ENCODE measurements around the gene CBX4. TPM values are rescaled to one million over a fixed set of nuclear protein-coding genes. Genes with fewer than 3 reads are reported as not detected.

The CBX4 gene
- total RNA-seq, 1 donor from 2014 or later, result 16.9 TPM

DNA sequence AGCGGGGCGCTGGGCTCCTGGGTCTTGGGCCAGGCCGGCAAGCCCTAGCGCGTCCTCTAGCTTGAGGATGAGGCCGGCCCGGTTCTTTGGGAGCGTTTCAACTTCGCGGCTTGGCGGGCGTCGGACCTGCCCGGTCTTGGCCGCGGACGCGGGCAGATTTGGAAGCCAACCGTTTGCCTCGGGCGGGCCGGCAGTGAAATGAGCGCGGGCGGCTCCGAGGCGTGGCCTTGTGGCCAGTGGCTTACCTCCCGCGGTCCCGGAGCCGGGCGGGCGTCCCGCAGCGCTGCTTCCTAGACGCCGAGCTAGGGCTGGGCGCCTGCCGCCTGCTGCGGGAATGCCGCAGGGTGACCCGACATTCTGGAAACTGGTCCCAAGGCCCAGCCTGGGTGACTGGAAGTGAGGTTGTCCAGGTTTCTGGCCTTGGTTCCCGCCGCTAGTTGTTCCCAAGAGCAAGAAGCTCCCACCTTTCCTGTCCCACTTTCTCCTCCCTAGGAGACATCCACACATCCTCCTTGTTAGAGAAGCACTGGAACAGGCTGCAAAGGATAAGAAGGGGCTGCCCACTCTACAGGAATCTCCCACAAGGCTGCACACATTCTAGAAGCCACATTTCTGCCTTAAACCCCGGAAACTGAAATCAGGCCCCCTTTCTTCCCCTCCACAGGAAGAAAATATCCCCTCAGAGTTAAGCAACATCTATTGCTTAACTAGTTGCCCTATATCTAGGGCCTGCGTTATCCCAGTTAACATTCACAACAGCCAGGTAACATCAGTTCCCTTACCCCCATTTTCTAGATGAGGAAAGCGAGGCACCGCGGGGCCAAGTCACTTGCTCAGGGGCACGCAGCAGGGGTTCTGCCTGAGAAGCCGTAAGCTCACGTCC lies 37.8 kb downstream of the CBX4 start:
- Mint-ChIP-seq H3K36me3 (ENCODE audit: low read depth, unreplicated experiment) (no peaks in the 10 kb centered on the region), H3K9me3 (ENCODE audit: unreplicated experiment) (peaks cover 27% of the 10 kb centered on the region), H3K4me1 (ENCODE audit: low read depth, unreplicated experiment) (no peaks in the 10 kb centered on the region), H3K27me3 (ENCODE audit: low read depth, unreplicated experiment) (peaks cover 57% of the 10 kb centered on the region), H3K4me3 (ENCODE audit: unreplicated experiment) (no peak overlapping the region), H3K27ac (ENCODE audit: unreplicated experiment) (peak overlapping the region; percentile 80)
- H3K36me3 ChIP-seq (ENCODE audit: insufficient read depth, low read length), result no peaks in the 10 kb centered on the region
- no peak overlapping the region for H3K27ac ChIP-seq (ENCODE audit: low read depth, low read length)
- no peak overlapping the region for H3K9ac ChIP-seq (ENCODE audit: low read length)
- no peak overlapping the region for H3K4me3 ChIP-seq (ENCODE audit: insufficient read depth, low read depth, low read length)
- peaks cover 31% of the 10 kb centered on the region for H3K4me1 ChIP-seq (ENCODE audit: insufficient read depth, low read length)
- H3K79me2 ChIP-seq (ENCODE audit: insufficient read depth, low read length), result peaks cover under 1% of the 10 kb centered on the region
- H3K9me3 ChIP-seq (ENCODE audit: insufficient read depth, low read depth, low read length), result peaks cover 14% of the 10 kb centered on the region
- peak overlapping the region; percentile 70 for H3K4me2 ChIP-seq (ENCODE audit: low read length)
- H2AFZ ChIP-seq (ENCODE audit: low read depth, low read length), result peak overlapping the region; percentile 18
- H4K20me1 ChIP-seq (ENCODE audit: insufficient read depth, low read length), result peaks cover 13% of the 10 kb centered on the region
- FAIRE-seq, result no peak
- TF ChIP-seq, protein P1, sequence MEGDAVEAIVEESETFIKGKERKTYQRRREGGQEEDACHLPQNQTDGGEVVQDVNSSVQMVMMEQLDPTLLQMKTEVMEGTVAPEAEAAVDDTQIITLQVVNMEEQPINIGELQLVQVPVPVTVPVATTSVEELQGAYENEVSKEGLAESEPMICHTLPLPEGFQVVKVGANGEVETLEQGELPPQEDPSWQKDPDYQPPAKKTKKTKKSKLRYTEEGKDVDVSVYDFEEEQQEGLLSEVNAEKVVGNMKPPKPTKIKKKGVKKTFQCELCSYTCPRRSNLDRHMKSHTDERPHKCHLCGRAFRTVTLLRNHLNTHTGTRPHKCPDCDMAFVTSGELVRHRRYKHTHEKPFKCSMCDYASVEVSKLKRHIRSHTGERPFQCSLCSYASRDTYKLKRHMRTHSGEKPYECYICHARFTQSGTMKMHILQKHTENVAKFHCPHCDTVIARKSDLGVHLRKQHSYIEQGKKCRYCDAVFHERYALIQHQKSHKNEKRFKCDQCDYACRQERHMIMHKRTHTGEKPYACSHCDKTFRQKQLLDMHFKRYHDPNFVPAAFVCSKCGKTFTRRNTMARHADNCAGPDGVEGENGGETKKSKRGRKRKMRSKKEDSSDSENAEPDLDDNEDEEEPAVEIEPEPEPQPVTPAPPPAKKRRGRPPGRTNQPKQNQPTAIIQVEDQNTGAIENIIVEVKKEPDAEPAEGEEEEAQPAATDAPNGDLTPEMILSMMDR (IDR thresholded peaks at IDR 0.05; ENCODE audit: insufficient read depth, low read depth, low read length), result no peak
- peak; percentile 70 for TF ChIP-seq EZH2 (IDR thresholded peaks at IDR 0.05; ENCODE audit: insufficient read depth, low read length)
- DNase-seq (ENCODE audit: low read depth), result no peak
- peaks cover 84% of the 10 kb centered on the region for H3K27me3 ChIP-seq (ENCODE audit: insufficient read depth, low read length)

DNA sequence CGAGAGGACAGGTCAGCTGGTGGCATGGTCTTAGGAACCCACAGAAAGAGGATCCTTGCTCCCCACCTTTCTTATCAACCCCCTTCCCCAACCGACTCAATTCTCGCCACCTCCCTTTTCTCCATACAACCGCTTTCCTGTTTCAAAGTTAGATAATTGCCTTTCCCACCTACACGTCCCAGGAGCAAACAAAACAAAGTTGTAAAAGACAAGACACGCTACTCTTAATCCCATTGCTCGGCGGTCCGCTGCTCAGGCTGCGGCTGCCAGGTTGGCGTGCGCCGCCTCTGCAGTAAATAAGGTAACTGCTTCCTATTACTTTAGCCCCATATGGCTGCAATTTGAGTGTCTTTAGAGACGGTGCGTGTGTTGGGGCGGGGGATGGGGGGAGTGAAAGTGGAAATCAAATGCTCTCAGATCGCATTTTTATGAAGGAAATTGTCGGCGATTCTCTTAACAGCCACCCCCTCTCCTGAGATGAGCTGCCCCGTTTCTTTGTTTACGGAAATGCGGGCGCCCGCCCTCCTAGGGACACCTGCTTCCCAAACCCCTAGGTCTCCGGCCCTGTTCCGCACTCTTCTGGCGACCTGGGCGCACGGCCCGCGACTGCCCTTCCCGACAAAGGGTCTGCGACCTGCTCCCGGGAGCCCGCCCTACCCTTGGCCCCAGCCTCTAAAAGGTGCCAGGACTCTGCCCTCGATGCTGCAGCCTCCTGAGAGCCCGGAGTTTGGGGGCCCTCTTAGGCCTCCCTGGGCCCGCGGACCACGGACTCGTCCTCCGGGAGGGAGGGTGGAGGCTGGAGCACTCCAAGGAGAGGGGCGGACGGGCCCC lies 38.7 kb downstream of the CBX4 start:
- no peaks in the 10 kb centered on the region for H3K4me1 Mint-ChIP-seq (ENCODE audit: low read depth, unreplicated experiment)
- H3K79me2 ChIP-seq (ENCODE audit: insufficient read depth, low read length), result peaks cover 6% of the 10 kb centered on the region
- H4K20me1 ChIP-seq (ENCODE audit: insufficient read depth, low read length), result peaks cover 21% of the 10 kb centered on the region
- TF ChIP-seq, protein P1 (IDR thresholded peaks at IDR 0.05; ENCODE audit: insufficient read depth, low read depth, low read length), result no peak
- TF ChIP-seq EZH2 (IDR thresholded peaks at IDR 0.05; ENCODE audit: insufficient read depth, low read length), result peak; percentile 89
- H3K9ac ChIP-seq (ENCODE audit: low read length), result no peak overlapping the region
- no peak overlapping the region for H3K27ac ChIP-seq (ENCODE audit: low read depth, low read length)
- peak overlapping the region; percentile 70 for H3K4me2 ChIP-seq (ENCODE audit: low read length)
- DNase-seq (ENCODE audit: low read depth), result peak; percentile 30
- H3K27ac Mint-ChIP-seq (ENCODE audit: unreplicated experiment), result peak overlapping the region; percentile 62
- peaks cover 14% of the 10 kb centered on the region for H3K9me3 ChIP-seq (ENCODE audit: insufficient read depth, low read depth, low read length)
- H3K4me3 Mint-ChIP-seq (ENCODE audit: unreplicated experiment), result no peak overlapping the region
- H3K4me3 ChIP-seq (ENCODE audit: insufficient read depth, low read depth, low read length), result no peak overlapping the region
- no peak for FAIRE-seq
- H3K27me3 ChIP-seq (ENCODE audit: insufficient read depth, low read length), result peaks cover 76% of the 10 kb centered on the region
- peaks cover 2% of the 10 kb centered on the region for H3K36me3 Mint-ChIP-seq (ENCODE audit: low read depth, unreplicated experiment)
- peaks cover 27% of the 10 kb centered on the region for H3K9me3 Mint-ChIP-seq (ENCODE audit: unreplicated experiment)
- peak overlapping the region; percentile 18 for H2AFZ ChIP-seq (ENCODE audit: low read depth, low read length)
- H3K27me3 Mint-ChIP-seq (ENCODE audit: low read depth, unreplicated experiment), result peaks cover 56% of the 10 kb centered on the region
- H3K36me3 ChIP-seq (ENCODE audit: insufficient read depth, low read length), result no peaks in the 10 kb centered on the region
- peaks cover 39% of the 10 kb centered on the region for H3K4me1 ChIP-seq (ENCODE audit: insufficient read depth, low read length)
